NCI-H1092 (cell line): ENCODE results near the gene MERTK.
"Not testable (repeated sequence)": the region's sequence is repeated elsewhere in the genome, so short reads cannot be mapped to it uniquely, and the experiment has no call there.

ENCODE experiments used
- DNase-seq: peaks from one replicate; lab custom pipeline; 2025; lab: John Stamatoyannopoulos, UW

MERTK gene

GRCh38 chr2:111897924-111898702, at the start of gene MERTK:
TSS of gene MERTK (plus strand) at chr2:111898607. CDS start at chr2:111898736, 129 bp downstream.
- DNase-seq = peak; percentile 26

- DNase-seq = peak; percentile 0
Observed at GRCh38 chr2:111850646-111851045, 47.8 kb upstream of the MERTK start.

GRCh38 chr2:111852544-111852943, 45.9 kb upstream of the MERTK start:
- DNase-seq = not testable (repeated sequence)

- not testable (repeated sequence) for DNase-seq
Observed at GRCh38 chr2:111860005-111860404, 38.4 kb upstream of the MERTK start.

GRCh38 chr2:111865124-111865523, 33.3 kb upstream of the MERTK start:
- not testable (repeated sequence) for DNase-seq

- not testable (repeated sequence) for DNase-seq
Observed at GRCh38 chr2:111872806-111873205, 25.6 kb upstream of the MERTK start.

GRCh38 chr2:111883661-111884591, 14.5 kb upstream of the MERTK start, which contains the start of gene ANAPC1:
TSS of gene ANAPC1 (minus strand) at chr2:111884193. CDS start at chr2:111880825, 3,368 bp downstream.
- DNase-seq = peak; percentile 79

- DNase-seq = no peak
Observed at GRCh38 chr2:111884592-111884964, 13.8 kb upstream of the MERTK start.

GRCh38 chr2:111896024-111896423, 2.4 kb upstream of the MERTK start:
- DNase-seq = no peak

GRCh38 chr2:111896576-111896975, 1.8 kb upstream of the MERTK start:
- DNase-seq = no peak

- no peak for DNase-seq
Observed at GRCh38 chr2:111897630-111897923, 830 bp upstream of the MERTK start.

GRCh38 chr2:111898703-111899514, 502 bp downstream of the MERTK start:
- no peak for DNase-seq

- no peak for DNase-seq
Observed at GRCh38 chr2:111900859-111901258, 2.5 kb downstream of the MERTK start.

GRCh38 chr2:111903516-111903915, 5.1 kb downstream of the MERTK start:
- DNase-seq = no peak

- DNase-seq = no peak
Observed at GRCh38 chr2:111903930-111904439, 5.6 kb downstream of the MERTK start.

- DNase-seq = no peak
Observed at GRCh38 chr2:111904726-111905474, 6.5 kb downstream of the MERTK start.

GRCh38 chr2:111905475-111905869, 7.1 kb downstream of the MERTK start:
- DNase-seq = not testable (repeated sequence)

- DNase-seq = no peak
Observed at GRCh38 chr2:111905990-111906735, 7.8 kb downstream of the MERTK start.

GRCh38 chr2:111908578-111908977, 10.2 kb downstream of the MERTK start:
- no peak for DNase-seq

GRCh38 chr2:111909079-111909478, 10.7 kb downstream of the MERTK start:
- no peak for DNase-seq
